OCI-LY3 (cell line): ENCODE data around the gene FBXO46.

ENCODE experiments used
- H2AFZ ChIP-seq: fragments of 200-600, 300-600 bp; shearing (Covaris generic); 2 replicates; pipeline ENCODE4 v1.6.0; 2014; ENCODE audit warnings: antibody characterized with exemption, low read depth, low read length
- H3K27ac ChIP-seq: fragments of 200-600, 300-600 bp; sonication (generic); 2 replicates; pipeline ENCODE4 v1.5.1; 2014; ENCODE audit warnings: mild to moderate bottlenecking, low read length, moderate library complexity, mixed read lengths
- H3K27me3 ChIP-seq: fragments of 200-600, 300-600 bp; sonication (generic); 2 replicates; pipeline ENCODE4 v1.6.1; 2014; ENCODE audit warnings: low read depth, low read length, mixed read lengths
- H3K36me3 ChIP-seq: fragments of 200-600, 300-600 bp; sonication (generic); replicated peaks from 2 replicates; pipeline ENCODE3; 2014; ENCODE audit warnings: low read depth, low read length, mixed read lengths
- H3K4me1 ChIP-seq: fragments of 300-600, 200-600 bp; sonication (generic); 2 replicates; pipeline ENCODE4 v1.6.1; 2014; ENCODE audit warnings: low read length, mixed read lengths
- H3K4me2 ChIP-seq: fragments of 200-600, 300-600 bp; sonication (generic); 2 replicates; pipeline ENCODE4 v1.6.1; 2014; ENCODE audit warnings: low read length, mixed read lengths
- H3K4me3 ChIP-seq: fragments of 300-600, 200-600 bp; sonication (generic); 2 replicates; pipeline ENCODE4 v1.5.1; 2014; ENCODE audit warnings: antibody characterized with exemption, mild to moderate bottlenecking, low read length, moderate library complexity
- H3K79me2 ChIP-seq: fragments of 300-600, 200-600 bp; shearing (Covaris generic); 2 replicates; pipeline ENCODE4 v1.6.1; 2014; ENCODE audit warnings: mild to moderate bottlenecking, low read length, mixed read lengths
- H3K9ac ChIP-seq: fragments of 300-600, 200-600 bp; shearing (Covaris generic); 2 replicates; pipeline ENCODE4 v1.6.0; 2014; ENCODE audit warnings: mild to moderate bottlenecking, low read length, moderate library complexity
- H3K9me3 ChIP-seq: fragments of 200-600, 300-600 bp; shearing (Covaris generic); 2 replicates; pipeline ENCODE4 v1.6.1; 2014; ENCODE audit warnings: low read length, mixed read lengths; ENCODE audit not compliant: insufficient read depth
- H4K20me1 ChIP-seq: fragments of 200-600, 300-600 bp; sonication (generic); 2 replicates; pipeline ENCODE4 v1.6.1; 2016; ENCODE audit warnings: low read length, mixed read lengths; ENCODE audit not compliant: insufficient read depth
- EZH2phosphoT487 ChIP-seq: fragments of 200-600 bp; shearing (Covaris generic); IDR thresholded peaks from 2 replicates; pipeline ENCODE4 v1.6.1; 2018; ENCODE audit warnings: antibody characterized with exemption, mixed run types, low read depth
- TF ChIP-seq, protein P1 (sequence below): fragments of 200-600, 300-600 bp; sonication (generic); IDR thresholded peaks from 2 replicates; pipeline ENCODE4 v1.5.1; 2014; ENCODE audit warnings: antibody characterized with exemption, low read length, low read depth

Gene FBXO46

DNA sequence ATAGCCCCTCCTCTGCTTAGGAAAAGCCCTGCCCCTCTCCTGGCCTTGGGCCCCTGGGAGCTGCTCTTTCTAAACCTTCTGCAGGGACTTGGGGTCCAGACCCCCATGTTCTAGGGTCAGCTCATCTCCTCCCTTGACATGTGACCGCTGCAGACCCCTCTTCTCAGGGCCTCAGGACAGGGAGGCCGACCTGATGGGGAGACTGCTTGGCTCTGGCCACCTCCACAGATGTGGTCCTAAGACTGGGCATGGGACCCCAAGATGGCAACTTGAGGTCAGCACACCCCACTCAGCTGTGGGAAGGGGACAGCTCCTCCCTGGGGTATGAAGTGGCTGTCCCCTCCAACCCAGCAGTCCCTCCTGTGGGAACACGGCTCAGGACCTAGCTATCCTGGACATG, 42.2 kb upstream of the FBXO46 start:
- Histone ChIP-seq H3K4me2 (no peak overlapping the region), H3K79me2 (no peaks in the 10 kb centered on the region), H2AFZ (no peak overlapping the region), H3K27ac (no peak overlapping the region), H3K9ac (no peak overlapping the region), H3K4me3 (no peak overlapping the region), H3K9me3 (no peaks in the 10 kb centered on the region), H3K4me1 (peaks cover 4% of the 10 kb centered on the region; the same call in 1 of the 2 replicates), H3K27me3 (no peaks in the 10 kb centered on the region), H4K20me1 (no peaks in the 10 kb centered on the region), H3K36me3 (peaks cover 4% of the 10 kb centered on the region)
- no peak for TF ChIP-seq EZH2phosphoT487
- TF ChIP-seq, protein P1, sequence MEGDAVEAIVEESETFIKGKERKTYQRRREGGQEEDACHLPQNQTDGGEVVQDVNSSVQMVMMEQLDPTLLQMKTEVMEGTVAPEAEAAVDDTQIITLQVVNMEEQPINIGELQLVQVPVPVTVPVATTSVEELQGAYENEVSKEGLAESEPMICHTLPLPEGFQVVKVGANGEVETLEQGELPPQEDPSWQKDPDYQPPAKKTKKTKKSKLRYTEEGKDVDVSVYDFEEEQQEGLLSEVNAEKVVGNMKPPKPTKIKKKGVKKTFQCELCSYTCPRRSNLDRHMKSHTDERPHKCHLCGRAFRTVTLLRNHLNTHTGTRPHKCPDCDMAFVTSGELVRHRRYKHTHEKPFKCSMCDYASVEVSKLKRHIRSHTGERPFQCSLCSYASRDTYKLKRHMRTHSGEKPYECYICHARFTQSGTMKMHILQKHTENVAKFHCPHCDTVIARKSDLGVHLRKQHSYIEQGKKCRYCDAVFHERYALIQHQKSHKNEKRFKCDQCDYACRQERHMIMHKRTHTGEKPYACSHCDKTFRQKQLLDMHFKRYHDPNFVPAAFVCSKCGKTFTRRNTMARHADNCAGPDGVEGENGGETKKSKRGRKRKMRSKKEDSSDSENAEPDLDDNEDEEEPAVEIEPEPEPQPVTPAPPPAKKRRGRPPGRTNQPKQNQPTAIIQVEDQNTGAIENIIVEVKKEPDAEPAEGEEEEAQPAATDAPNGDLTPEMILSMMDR = no peak

DNA sequence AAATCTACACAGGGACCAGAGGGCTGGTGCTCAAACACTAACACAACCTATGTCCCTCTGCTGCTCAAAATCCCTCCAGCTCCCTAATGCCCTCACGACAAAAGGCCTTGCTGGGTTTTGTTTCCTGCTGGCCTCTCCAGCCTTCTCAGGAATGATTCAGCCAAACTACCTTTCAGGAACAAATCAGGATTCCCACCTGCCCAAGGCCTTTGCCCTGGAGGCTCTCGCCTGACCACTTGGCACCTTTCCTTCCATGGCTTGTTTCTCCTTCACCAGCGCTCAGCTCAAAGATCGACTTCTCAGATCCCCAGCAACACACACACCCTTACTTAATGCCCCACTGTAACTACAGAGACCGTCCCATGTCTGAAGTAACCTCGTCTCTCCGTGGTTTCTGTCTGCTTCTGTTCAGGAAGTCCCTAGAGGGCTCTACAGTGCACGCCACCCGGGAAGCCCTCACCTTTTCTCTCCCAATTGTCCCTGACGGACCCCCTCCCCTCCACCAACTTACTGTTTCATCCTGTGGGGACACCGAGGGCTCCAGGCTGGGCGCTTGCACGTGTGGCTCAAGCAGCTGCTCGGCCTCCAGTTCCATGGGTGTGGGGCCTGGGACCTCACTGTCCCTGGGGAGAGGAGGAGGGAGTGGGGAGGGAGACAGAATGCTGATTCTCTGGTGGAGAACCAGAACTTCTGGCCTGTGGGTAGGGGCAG, 41.6 kb upstream of the FBXO46 start:
- Histone ChIP-seq H3K36me3 (peaks cover 3% of the 10 kb centered on the region), H4K20me1 (no peaks in the 10 kb centered on the region), H3K79me2 (no peaks in the 10 kb centered on the region), H3K27me3 (no peaks in the 10 kb centered on the region), H3K4me3 (no peak overlapping the region), H3K9ac (no peak overlapping the region), H2AFZ (no peak overlapping the region), H3K4me2 (no peak overlapping the region), H3K4me1 (peaks cover 4% of the 10 kb centered on the region; the same call in 1 of the 2 replicates), H3K27ac (no peak overlapping the region), H3K9me3 (no peaks in the 10 kb centered on the region)
- TF ChIP-seq EZH2phosphoT487 = no peak
- TF ChIP-seq, protein P1 = no peak

DNA sequence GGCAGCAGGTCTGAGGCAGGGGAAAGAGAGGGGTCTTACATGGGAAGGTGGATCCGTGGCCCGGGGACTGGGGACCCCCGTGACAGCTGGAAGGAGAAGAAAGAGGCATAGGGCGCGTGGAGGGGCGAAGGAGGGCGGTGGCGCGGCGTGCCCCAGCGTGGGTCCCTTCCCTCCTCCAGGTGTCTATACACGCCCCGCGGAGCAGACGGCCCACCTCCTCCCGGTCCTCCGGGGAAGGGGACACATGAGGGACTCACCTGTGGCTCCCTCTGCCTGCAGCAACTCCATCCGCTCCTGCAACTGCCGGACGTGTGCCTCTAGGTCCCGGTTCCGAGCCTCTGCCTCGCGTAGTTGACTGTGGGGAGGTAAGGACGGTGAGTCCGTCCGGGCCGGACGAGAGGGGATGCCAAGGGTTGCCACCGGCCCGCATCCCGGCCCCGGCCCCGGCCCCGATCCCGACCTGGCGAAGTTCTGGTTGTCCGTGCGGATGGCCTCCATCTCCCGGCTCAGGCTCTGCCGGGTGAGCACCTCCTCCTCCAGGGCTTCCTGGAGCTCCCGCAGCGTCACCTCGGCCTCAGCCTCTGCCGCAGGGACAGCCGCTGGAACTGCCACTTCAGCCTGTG, 40.7 kb upstream of the FBXO46 start:
- Histone ChIP-seq H3K4me3 (no peak overlapping the region), H3K4me2 (no peak overlapping the region), H3K9me3 (no peaks in the 10 kb centered on the region), H4K20me1 (no peaks in the 10 kb centered on the region), H2AFZ (no peak overlapping the region), H3K9ac (no peak overlapping the region), H3K36me3 (no peaks in the 10 kb centered on the region), H3K4me1 (peaks cover 4% of the 10 kb centered on the region; the same call in 1 of the 2 replicates), H3K79me2 (no peaks in the 10 kb centered on the region), H3K27me3 (no peaks in the 10 kb centered on the region), H3K27ac (no peak overlapping the region)
- TF ChIP-seq, protein P1 = no peak
- no peak for TF ChIP-seq EZH2phosphoT487
